HG02981 (cell line): Measurements from ENCODE around the gene ZNF844.
"Not testable (repeated sequence)": the region's sequence is repeated elsewhere in the genome, so short reads cannot be mapped to it uniquely, and the experiment has no call there.

Experiments
- ATAC-seq: cut with Tn5 transposase; IDR thresholded peaks from one replicate; pipeline ENCODE4 v1.9.1; 2021; ENCODE audit warnings: mild to moderate bottlenecking, moderate library complexity; ENCODE audit not compliant: unreplicated experiment

The ZNF844 gene

GRCh38 chr19:12092065-12092867 is 27.7 kb downstream of the ZNF844 start:
- ATAC-seq, result peak; percentile 71

GRCh38 chr19:12092956-12093355 is 28.4 kb downstream of the ZNF844 start:
- ATAC-seq, result no peak

DNA sequence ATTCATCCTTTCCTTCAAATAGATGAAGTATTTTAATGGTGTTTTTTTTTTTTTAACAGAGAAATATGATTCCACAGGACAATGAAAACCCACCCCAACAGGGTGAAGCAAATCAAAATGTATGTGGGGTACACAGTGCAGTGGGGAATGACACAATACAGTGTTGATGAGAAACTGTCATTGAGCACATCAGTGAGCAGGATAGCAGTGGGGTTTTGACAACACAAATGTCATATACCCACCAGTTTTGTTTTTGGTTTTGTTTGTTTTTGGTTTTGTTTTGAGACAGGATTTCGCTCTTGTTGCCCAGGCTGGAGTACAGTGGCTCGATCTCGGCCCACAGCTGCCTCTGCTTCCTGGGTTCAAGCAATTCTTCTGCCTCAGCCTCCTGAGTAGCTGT is 29.2 kb downstream of the ZNF844 start:
- no peak for ATAC-seq

- no peak for ATAC-seq
These were observed 30.7 kb downstream of the ZNF844 start for GRCh38 chr19:12095111-12095790.

GRCh38 chr19:12098040-12098439 is 33.5 kb downstream of the ZNF844 start:
- ATAC-seq, result no peak

GRCh38 chr19:12103909-12104308 is 39.4 kb downstream of the ZNF844 start:
- ATAC-seq, result not testable (repeated sequence)

GRCh38 chr19:12111176-12111575 is 46.6 kb downstream of the ZNF844 start:
- ATAC-seq, result no peak

DNA sequence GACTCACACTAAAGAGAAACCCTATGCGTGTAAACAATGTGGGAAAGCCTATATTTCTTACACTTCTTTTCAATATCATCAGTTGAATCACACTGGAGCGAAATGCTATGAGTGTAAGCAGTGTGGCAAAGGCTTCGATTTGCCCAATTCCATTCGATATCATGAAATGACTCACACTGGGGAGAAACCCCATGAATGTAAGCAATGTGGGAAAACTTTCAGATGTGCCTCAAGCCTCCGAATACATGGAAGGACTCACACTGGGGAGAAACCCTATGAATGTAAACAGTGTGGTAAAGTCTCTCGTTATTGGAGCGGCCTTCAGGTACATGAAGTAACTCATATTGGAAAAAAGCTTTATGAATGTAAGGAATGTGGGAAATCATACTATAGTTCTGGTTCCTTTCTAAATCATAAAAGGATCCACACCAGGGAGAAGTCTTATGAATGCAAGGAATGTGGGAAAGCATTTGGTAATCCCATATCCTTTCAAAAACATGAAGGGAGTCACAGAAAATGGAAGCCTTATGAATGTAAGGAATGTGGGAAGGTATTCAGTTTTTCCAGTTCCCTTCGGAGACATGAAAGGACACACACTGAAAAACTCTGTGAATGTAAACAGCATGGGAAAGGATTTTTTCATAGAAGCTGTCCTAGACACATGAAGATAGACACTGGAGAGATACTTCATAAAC is 47.6 kb downstream of the ZNF844 start:
- ATAC-seq, result no peak

- ATAC-seq, result no peak
These were observed 48.2 kb downstream of the ZNF844 start for GRCh38 chr19:12112701-12113100.

DNA sequence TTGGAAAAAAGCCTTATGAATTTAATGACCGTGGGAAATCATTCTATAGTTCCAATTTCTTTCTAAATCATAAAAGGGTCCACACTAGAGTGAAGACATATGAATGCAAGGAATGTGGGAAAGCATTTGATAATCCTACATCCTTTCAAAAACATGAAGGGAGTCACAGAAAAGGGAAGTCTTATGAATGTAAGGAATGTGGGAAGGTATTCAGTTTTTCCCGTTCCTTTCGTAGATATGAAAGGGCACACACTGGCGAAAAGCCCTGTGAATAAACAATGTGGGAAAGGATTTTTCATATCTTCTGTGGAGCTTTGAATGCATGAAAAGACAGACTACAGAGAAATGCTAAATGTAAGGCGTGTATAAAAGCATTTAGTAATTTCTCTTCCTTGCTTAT is 48.6 kb downstream of the ZNF844 start:
- no peak for ATAC-seq

DNA sequence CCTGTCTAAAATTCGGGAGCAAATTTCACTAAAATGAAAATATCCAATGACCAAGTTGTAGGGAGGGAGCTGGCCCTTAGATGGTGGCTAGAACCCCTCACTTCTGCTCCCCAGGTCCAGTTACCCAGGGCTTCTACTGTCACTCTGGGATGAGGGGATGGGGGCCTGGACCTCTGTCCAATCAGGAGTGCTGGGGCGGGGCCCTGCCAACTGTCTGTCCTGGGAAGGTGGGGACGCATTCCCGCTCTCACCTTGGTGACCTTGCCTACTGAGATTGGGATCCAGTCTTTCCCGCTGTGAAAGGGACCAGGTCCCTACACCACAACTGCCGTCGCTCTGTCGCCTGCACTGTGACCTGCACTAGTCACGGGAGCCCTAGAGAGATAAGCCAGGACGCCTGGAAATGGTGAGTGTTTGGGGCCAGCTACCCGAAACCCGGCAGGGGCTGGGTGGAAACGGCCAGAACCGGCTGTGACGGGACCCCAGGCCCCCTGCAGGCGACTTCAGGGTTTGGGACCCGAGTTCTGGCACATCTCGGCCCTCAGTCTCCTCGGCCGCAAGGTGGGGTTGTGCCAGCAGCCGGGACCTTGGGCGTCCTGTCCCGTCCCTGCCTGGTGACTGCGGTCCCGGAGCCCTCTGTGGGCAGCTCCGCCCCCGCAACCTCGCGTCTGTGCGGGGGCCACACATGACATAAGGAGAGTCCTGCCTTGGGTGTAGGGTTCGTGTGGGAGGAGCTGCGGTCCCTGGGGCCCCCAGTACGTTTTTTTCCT is 52.9 kb downstream of the ZNF844 start:
- no peak for ATAC-seq

- ATAC-seq, result no peak
These were observed 62.2 kb downstream of the ZNF844 start for GRCh38 chr19:12126707-12127106.
